ENCODE results near the gene NFIB. TPM values are rescaled to one million over a fixed set of nuclear protein-coding genes. Genes with fewer than 3 reads are reported as not detected.

Gene NFIB
- total and polyA plus RNA-seq, 2 of the 8 experiments (the other 6 are each of a cell fraction or from before 2014, with no cell fraction given): 2.6 to 13.1 TPM

- TF ChIP-seq CHD7 (IDR thresholded peaks at IDR 0.05; ENCODE audit: insufficient replicate concordance, low read length) (no peak), HDAC6 (IDR thresholded peaks at IDR 0.05; ENCODE audit: low read depth, low read length) (no peak), RAD21 (IDR thresholded peaks at IDR 0.05 in 1 of 2, conservative IDR thresholded peaks at IDR 0.05 in 1 of 2; ENCODE audit: low read depth in 2 of 2, low read length in 2 of 2) (no peak), TCF12 (IDR thresholded peaks at IDR 0.05; ENCODE audit: low read depth, low read length) (no peak), SP2 (IDR thresholded peaks at IDR 0.05; ENCODE audit: low read length) (no peak), SIX5 (IDR thresholded peaks at IDR 0.05; ENCODE audit: low read depth, low read length) (no peak), FOSL1 (IDR thresholded peaks at IDR 0.05; ENCODE audit: insufficient read depth, low read depth, low read length) (no peak), BACH1 (IDR thresholded peaks at IDR 0.05; ENCODE audit: low read length) (no peak), RXRA (IDR thresholded peaks at IDR 0.05; ENCODE audit: insufficient read depth, low read depth, low read length) (no peak), TBP (IDR thresholded peaks at IDR 0.05; ENCODE audit: low read depth, low read length) (no peak), SAP30 (IDR thresholded peaks at IDR 0.05; ENCODE audit: insufficient read depth, insufficient replicate concordance, low read length) (no peak), SP4 (IDR thresholded peaks at IDR 0.05; ENCODE audit: low read length) (no peak)
These were observed 10.4 kb downstream of the NFIB start (continued) for GRCh38 chr9:14303521-14303920.
